Stimulated activated CD8-positive, alpha-beta memory T cell treated with anti-CD3 and anti-CD28 coated beads, Interleukin-4, amount 100 ng/mL, for 48 hours (primary cell): ENCODE results near the gene OGA.

Experiments used
- DNase-seq: peaks from one replicate; pipeline ENCODE4 v3.0.0-alpha.2; 2020

Gene OGA

DNA sequence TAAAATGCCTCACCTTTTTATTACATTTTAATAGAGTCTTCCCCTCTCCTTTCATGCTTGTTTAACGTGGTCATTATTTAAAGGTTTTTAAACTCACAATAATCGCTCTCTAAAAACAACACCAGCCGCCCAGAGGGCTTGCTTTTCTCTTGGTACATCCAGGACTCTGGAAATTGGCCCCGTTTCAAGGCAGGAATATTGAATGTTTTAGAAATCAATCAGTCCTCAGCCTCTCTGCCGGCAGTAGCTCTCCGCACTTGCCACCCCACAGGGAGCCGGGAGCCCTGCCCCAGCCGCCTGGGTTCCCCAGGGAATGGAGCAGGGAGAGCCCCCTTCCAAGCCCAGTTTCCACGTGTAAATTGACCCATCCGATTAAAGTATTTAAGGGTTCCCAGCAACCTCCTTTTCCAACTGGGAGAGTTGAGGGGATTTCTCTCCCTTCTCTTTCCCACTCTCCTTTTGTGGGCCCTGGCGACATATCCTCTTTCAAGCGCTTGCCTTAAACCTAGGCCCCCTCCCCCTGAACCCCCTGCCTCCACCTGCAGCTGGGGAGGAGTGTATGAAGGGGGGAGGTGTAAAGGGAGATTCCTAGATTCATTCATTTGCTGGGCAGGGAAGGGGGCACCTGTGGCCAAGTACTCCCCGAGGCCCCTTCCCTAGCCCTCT, 44.2 kb downstream of the OGA start:
- no peak for DNase-seq

DNA sequence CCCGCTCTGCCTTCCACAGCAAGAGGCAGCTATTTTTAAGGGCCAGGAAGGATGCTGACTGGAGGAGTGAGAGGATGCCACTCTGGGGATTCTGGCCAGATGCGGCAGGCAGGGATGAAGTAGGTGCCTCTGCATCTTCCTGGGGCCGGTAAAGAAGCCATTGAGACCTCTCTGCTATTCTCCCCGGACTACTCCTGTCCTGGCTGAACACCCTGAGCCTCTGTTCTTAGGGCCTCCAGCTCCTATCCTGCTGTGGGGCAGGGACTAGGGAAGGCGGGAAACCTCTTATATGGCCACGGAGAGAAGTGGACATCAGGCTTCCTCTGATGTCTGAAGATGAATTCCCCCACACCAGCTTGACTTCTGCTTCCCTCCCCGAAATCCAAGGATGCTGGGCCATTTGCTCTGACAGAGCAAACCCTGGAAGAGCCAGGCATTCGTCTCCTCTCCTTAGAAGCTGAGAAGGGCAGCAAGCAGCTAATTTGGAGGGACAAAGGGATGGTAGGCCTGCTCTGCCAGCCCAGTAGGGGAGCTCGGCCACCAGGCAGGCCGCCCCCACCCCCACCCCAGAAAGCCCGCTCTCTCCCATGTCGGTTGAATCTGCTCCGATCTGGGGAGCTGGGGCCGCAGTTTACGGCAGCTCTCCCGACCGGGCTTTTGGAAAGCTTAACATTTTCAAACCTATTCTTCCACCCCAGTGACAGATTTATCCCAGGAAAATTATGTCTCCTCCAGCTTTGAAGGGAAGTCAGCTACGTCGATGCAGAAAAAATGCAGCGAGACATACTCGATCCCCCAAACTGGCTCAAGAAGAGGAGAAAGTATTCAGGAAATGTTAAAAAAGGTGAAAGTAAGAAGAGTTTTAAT, 45.1 kb downstream of the OGA start:
- no peak for DNase-seq

DNA sequence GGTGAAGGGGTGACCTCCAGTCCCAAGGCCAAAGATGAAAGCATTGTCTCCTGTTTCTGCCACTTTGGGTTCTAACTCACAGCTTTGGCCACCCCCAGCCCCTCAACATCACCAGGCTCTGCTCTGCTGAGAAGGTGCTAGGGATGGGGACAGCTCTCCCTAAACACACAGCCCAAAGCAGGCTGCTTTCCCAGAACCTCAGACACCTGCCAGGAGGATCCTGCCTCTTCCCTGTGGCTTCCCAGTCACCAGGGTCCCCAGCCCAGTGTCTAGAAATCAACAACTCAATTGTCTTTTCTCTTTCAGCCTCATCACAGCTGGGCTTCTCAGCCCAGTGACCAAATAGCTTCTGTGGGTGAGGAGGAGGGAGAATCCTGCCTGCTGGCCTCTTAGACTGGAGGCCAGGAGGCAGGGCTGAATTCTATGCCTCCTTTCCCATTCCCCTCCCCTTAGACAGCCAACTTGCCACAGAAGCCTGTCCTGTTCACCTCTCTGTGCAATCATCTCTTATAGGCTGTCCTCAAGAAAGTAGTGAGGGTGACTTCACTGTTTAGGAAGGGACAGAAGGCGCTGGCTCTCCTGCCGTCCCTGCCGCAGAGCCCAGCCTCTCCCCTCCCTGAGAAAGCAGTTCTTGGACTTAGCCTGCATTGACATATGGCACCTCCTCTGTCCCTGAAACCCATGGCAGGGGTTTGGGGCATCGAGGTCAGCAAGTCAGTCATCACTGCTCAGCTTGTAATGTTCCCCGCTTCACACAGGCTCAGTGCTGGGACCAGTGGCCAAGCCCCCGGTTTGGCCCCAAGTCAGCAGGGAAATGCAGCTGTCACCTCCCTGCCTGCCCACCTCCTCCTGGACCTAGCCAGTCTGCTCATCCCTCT, 46.0 kb downstream of the OGA start:
- DNase-seq: no peak

DNA sequence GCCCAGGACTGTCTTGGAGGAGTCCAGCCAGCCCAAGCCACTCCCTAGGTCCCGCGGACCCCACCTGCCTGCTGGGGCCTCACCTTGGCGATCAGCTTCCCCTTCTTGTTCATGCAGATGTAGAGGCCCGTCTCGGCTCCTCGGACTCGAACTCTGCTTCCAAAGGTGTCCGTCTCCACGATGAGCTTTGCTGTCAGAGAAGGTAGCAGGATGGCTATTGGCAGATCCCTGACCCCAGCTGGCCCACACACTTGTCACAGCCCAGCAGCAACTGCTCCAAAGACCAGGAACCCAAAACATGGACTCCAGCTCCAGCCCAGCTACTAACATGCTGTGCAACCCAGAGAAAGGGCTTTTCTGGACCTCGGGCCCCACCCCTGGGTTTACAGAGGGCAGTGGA, 46.9 kb downstream of the OGA start:
- no peak for DNase-seq

DNA sequence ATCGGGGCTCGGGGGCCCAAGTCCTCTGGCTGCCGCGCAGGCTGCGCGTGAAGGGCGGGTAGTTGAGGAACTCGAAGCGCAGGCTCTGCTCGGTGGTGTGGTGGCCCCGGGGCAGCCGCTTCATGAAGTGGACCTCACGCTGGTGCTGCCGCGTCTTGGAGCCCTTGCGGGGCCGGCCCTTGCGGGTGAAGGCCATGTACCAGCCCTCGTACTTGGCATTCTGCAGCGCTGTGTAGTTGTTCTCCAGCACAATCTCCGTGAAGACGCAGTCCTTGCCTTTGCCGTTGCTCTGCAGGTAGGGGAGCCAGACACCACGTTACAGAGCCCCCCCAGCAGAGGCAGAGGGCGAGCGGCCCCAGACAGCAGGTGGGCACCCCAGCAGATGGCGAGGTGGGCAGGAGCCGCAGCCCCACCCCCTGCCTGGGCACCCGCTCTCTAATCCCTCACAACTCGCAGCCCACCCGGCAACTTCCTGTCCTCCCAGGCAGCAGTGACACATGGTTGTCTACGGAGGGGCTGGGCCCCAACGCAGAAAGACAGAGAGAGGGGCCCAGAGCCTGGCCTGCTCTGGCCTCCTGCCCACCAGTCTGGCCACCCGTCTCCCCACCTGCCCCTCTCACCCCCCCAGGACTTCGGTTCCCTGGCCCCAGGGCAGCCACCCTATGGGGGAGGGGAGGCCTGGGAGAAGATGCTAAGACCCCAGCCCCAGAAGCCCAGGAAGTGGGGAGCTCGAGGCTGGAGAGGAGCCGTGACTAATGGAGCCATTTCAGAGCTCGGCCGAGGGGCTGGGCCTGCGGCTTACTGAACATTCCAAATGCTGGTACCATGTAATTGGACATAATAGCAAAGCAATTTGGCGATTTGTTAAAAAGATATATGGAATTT, 47.7 kb downstream of the OGA start:
- no peak for DNase-seq

DNA sequence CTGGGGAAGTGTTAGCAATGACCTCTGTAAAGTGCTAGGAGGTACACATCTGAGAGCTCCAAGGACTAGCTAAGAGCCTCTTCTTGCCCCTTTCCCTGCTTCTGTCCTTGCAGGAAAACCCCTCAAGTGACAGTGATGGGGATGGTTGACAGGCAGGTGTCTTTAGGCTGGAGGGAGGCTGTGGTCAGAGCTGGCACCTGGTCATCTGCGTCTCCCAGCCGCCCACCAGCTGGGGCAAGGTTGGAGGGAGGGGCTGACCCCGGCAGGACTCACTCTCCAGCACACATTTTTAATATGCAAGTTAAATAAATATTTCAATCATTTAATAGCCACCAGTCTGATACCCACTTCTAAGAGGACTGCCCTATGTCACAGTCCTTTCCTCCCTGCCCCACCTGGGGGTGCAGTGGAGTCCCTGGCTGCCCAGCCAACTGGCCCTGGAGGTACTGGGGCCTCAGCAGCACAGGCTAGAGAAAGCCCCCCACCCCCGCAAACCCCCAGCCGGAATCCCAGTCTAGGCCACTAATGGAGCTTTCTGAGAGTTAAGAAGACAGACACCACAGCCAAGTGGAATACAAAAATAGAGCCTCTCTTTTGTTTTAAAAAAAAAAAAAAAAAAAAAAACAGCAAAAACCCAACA, 48.6 kb downstream of the OGA start:
- no peak for DNase-seq

DNA sequence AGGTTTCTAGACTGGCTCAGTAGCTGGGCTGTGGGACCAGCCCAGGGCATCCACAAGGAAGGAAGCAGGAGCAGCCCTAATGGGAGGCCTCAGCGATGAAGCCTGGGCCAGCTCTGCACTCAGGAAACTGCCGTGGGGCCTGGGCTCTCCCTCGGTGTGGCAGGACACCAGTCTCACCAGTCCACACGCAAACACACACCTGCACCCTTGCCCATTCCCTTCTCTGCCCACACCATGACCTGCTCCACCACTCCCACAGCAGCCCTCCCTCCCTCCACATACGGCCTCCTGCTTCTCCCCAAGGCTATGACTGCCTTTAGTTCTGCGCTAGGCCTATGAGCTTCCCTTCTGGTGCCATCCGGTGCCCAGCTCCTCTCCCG, 49.5 kb downstream of the OGA start:
- DNase-seq: no peak

DNA sequence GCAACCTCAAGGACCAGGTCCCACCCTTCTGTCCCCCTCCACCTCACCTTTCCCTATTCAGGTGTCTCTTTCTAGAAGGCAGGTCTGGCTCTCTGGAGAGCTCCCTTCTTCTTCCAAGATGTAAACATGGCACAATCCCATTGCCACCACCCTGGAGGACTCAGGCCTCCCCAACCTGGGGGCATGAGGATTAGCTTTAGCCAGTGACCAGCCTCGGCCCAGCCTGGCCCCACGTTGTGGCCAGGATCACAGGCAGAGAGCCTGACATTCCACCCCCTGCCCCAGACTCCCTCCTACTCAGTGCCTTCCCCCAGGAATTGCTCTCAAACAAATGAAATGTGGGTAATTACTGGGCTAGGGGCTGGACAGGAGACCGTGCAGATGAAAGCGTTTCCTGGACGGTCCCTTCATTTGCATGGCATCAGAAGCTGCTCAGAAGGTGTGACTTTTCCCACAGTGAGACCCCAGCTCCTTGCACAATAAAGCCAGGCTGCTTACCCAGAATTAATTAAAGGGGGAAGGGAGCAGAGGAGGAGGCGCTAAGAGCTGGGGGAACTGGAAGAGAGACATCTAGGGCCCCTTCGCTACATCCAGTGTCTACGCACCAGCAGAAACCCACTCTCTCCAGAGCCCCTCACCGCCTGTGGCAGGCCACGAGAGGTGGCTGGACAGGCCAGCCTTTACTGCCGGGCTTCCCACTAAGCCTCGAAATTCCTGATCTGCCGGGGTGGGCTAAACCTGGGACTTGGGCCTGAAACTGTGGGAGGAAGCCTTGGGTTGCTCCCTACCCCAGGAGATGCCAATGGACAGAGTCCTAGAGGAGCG, 50.1 kb downstream of the OGA start:
- DNase-seq: no peak

DNA sequence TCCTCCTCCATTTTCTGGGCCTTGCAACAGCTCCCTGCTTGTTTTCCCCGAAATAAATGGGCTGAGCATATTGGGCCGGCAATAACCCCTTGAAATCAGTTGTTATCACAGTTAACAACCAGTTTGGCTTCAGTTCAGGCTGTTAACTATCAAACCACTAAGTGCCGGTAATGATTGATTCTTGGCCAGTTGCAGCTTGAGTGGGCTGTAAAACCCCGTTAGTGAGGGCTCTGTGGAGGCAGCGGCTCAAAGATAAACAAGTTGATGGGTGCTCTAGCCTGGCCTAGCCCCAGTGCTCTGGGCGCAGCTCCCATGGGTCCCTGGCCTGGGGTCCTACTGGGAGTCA, 50.7 kb downstream of the OGA start:
- DNase-seq: no peak

DNA sequence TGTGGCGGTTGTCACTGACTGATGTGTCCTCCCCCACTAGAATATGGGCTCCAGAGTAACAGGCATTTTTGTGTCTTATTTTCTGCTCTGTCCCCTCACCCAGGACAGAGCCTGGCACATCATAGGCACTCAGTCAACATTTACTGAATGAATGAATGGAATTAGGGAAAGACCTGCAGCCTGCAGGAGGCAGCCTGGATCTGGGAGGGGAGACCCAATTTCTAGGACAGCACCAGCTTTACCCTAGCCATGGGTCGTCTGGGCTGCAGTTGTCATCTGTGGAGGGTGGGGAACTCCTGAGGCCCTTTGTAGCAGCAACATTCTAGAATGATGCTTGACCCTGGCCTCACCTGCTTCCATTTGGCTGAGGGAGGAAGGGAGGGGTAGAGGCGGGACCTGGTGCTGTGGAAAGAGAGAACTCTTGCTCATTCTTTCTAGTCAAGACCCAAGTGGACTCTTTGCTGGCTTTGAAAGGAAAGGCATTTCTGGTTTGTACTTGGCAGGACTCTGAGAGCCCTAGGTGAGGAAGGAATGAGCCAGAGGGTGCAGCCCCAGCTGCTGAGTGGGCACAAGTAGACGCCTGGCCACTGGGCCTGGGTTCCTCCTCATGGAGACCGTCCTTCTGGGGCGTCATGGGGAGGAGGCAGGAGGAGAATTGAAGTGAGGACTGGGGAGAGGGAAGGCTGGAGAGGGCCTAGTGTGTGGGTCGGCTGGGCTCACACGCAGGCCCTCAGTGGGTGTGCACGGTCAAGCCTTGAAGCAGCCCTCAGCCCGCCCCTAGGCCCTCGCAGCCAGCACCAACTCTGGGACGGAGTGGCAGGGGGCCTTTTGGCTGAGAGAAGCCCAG, 51.3 kb downstream of the OGA start:
- no peak for DNase-seq

DNA sequence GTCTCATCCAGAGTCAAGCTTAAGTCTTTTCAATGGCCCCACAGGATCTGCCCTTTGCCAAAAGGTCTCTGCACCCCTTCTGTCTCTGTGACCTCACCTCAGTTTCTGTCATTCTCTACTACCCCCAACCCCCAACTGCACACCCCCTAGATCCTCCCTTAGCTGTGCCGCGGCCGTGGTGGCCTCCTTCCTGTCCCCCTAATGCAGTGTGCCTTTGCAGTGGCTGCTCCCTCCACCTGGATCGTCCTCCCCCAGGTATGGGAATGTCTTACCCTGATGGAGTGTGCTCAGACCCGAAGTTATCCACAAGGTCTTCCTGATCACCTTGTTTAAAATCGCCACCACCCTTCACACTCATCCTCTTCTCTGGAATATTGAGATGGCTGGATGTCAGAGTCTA, 51.9 kb downstream of the OGA start:
- DNase-seq: no peak

DNA sequence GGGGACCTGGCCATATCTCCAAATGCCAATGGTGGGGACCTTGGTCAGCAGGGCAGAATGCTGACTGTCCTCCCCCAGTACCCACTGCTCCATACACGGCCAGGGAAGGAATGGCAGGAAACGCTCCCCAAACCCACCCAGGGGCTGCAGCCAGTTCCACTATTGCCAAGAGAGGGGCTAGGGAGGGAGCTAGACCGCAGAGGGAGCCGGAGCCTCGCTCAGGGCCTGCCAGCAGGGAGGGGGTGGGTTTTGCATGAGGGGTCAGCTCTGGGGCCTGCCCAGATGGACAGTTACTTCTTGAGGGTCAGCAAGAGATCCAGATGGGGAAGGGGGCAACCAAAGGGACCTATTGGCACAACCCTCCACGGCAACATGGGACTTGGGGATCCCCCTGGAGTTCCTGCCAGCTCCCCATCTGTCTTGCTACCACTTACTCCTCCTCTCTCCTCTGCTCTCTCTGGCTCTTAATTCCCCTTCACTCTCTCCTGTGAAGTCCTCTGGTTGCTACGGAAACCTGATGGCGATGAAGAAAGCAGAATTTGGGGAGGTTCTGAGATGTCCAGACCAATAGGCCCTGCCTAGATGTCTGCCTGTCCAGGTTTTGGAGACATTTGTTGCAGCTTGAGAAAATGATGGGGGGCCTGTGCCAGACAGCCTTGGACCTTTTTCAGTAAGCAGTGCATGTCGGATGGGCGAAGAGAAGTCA, 55.0 kb downstream of the OGA start:
- no peak for DNase-seq

DNA sequence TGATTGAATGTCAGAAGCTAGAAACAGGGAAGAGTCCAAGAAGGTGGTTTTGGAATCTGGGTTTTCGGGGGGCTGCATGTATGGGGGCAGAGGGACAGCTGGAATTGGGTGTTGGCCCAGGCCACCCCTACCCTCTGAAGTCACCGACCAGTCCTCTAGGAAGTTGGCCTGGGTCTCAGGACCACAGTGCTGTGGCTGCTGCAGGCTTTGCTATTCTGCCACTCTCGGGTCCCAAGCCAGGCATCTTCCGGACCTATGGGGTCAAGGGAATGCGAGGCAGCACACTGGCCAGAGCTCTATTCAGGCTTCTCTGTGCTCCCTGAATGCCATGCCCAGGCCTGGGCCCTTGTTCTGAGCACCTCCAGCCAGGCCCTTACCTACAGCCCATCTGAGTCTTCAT, 55.5 kb downstream of the OGA start:
- no peak for DNase-seq

DNA sequence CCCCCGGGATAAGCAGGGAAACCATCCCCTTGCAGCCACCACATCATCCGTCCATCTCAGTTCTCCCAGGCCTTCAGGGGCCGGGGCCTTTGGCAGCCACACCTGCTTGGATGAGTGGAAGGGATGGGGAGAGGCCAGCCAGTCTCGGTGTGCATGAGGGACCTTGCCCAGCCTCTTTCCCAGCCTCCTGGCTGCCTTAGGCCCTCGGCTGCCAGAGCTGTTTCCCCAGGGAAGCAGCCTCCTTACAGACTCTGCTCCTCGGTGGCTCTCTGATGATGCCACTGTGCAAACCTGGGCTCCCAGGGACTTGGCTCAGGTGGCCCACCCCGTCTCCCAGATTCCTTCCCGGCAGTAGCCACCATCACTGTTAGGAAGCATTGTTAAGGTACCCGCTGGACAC, 57.0 kb downstream of the OGA start:
- DNase-seq: no peak

DNA sequence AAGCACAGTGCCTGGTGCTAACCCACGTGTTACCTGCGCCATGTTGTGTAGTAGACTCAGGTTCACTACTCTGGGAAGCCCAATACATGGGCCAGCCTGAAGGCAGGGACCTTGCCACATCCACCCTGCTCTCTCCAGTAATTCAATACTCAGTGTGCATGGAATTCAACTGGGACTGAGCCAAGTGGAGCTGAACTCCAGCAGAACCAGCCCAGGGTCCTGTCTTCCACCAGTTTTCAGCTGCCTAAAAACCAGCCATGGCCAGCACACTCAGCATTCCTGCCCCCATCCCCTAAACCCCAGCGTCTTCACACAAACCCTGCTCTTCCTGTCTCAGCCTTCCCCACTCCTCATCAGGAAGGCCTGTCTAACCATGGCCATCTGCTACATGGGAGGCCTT, 57.7 kb downstream of the OGA start:
- no peak for DNase-seq

DNA sequence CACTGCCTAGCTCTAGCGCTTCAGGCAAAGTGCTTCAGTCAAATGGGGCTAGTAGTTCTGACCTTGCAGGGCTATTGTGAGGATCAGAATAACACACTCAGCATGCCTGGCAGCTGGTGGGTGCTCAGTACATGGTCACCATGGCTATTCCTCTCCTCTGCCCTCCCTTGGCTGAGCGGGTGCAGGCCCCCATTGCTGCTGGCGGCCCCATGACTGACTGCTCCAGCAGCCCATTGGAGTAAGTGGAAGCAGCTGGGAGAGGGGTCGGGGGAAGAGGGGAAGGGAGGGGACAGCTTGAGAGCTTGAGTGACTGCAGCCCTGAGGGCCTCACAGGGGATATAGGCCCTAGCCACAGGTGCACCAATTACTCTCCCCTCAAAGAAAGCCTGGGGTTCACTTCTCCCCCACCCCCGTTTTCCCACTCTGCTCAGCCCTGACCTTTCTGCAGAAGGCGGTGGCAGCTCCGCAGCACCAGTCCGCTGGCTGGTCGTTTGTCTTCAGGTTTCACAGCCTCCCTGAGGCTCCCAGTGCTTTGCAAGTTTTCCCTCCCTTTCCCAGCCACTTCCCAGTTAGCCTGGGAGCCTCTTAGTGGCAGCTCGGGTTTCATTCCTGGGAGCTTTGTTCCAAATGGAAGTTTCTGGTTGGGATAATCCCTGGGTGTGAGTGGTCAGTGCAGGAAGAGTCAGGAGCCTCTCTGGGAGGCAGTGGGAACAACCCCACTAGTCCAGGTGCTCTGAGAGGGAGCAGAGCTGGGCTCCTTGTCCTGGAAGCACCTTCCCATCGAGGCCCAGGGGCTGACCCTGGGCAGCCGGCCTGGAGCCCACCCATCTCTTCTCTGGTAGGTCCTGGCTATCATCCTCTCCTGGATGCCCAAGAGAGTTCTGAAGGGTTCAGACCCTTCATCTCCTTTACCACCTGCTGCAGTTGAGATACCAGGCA, 58.7 kb downstream of the OGA start:
- DNase-seq: no peak

DNA sequence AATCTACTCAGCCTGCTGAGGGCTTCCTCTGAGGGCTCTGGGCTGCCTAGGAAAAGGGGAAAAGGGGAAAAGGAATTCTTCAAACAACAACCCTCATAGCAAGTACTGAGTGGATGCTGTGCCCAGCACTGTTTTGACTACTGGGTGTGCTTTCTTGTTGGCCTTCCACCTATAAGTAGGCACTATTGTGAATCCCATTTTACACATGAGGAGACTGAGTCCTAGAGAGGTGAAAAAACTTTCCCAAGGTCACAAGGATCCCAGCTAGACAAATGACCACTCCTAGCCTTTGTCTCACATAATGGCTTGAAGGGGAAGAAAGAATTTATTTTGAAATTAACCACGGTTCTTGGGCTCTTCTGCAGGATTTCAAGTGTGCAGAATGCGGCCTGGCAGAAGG, 59.4 kb downstream of the OGA start:
- DNase-seq: no peak

DNA sequence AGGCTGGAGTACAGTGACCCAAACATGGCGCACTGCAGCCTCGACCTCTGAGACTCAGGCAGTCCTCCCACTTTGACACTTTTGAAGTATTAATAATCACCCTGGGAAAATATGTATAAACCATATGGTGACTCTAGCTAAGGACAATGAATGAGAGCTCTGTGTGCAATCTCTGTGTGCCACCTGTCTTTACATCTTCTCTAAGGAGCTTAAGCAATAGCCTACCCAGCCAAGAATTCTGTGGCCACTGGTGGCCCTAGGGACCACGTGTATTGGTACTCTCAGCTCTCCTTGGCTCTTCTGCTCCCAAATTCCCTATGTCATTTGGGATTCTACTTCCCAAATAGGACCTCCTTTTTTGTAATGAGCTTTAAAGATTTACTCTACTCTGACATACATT, 66.0 kb downstream of the OGA start:
- no peak for DNase-seq
